ENCODE results near the gene GABBR1.
A peak's percentile ranks its signal among the peaks of the same experiment; 100 is the strongest.

The GABBR1 gene

DNA sequence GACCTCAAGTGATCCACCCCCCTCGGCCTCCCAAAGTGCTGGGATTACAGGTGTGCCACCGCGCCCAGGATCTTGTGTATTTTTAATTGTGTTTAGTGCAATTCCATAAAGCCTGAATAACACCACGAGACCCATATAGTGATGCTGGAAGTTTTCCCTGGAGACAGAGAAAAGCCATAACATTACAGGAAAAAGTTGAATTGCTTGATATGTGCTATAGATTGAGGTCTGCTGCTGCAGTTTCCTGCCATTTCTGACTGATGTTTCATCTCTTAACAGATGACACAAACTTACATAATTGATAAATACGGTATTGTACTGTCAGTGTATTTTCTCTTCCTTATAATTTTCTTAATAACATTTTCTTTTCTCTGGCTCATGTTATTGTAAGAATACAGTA lies 66.1 kb downstream of the GABBR1 start:
- DNase-seq (ENCODE audit: low read depth in 3 of 3) = no peak

DNA sequence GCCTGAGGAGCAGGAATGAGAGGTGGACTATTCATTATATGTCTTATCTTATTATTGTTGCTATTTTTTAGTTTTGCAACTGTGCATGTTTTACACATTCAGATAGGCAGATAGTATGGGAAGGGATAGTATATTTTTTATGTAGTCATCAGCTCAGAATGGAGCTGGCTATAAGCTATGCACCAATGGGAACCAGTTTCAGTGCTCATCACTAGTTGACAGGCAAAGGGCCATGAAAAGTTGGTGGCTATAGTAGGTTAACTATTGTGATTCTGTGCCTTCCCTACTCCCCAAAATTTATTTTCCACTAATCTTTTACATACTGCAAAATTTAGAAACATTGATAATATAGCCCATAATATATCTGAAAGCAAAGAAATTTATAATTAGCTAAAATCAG lies 68.1 kb downstream of the GABBR1 start:
- DNase-seq (ENCODE audit: low read depth in 3 of 3) = no peak

DNA sequence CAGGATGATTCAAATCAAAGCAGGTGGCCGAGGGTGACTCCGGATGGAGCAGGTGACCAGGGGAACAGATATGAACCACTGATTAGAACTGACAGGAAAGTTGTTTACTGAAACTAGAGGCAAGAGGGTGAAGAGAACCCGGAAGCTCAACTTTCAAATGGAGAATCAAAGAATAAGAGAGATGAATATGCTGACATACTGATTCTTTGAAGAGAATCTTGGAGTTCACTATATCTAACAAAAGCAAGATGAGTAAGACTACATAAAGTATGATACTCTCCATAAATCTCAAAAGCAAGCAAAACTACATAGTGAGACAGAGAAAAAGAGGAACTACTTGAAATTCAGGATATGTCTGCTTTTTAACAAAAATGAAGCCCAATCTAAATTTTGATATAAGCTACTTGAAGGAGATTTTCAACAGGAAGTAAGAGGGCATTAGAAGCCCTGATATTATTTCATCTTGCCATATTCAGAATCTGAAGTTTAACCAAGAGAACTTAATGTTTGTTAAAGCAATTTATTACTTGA lies 69.5 kb downstream of the GABBR1 start:
- DNase-seq (ENCODE audit: low read depth in 3 of 3) = no peak

DNA sequence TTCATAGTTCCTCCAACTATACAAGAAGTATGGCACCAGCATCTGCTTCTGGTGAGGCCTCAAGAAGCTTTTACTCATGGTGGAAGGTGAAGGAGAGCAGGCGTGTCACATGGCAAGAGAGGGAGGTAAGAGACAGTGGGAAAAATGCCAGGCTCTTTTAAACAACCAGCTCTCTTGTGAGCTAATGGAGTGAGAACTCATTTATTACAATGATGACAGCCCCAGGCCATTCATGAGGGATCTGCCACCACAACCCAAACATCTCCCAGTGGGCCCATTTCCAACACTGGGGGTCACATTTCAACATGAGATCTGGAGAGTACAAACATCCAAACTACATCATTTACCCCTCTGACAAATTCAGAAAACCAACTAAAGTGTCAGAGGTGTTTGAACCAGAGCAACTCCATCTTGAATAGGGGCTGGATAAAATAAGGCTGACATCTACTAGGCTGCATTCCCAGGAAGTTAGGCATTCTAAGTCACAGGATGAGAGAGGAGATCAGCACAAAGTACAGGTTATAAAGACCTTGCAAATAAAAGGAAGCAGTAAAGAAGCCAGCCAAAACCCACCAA lies 71.3 kb downstream of the GABBR1 start:
- DNase-seq (ENCODE audit: low read depth in 3 of 3) = no peak

DNA sequence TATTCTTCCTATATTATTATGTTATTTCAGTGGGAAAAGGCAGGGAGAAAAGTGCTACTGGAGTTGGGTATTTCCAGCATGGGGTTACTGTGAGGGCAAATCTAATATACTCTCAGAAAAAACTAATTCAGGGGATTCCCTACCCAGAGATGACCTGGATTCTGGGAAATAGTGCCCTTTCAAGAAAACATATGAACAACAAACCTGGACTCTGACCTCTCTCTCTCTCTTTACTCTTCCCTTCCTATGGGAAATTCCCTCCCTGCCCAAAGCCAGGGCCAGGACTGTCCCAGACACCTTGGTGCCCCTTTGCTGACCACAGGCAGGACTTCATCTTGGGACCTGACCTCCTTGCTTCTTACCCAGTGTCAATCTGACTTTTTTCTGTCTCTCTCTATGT lies 71.9 kb downstream of the GABBR1 start:
- DNase-seq (ENCODE audit: low read depth in 3 of 3) = no peak

DNA sequence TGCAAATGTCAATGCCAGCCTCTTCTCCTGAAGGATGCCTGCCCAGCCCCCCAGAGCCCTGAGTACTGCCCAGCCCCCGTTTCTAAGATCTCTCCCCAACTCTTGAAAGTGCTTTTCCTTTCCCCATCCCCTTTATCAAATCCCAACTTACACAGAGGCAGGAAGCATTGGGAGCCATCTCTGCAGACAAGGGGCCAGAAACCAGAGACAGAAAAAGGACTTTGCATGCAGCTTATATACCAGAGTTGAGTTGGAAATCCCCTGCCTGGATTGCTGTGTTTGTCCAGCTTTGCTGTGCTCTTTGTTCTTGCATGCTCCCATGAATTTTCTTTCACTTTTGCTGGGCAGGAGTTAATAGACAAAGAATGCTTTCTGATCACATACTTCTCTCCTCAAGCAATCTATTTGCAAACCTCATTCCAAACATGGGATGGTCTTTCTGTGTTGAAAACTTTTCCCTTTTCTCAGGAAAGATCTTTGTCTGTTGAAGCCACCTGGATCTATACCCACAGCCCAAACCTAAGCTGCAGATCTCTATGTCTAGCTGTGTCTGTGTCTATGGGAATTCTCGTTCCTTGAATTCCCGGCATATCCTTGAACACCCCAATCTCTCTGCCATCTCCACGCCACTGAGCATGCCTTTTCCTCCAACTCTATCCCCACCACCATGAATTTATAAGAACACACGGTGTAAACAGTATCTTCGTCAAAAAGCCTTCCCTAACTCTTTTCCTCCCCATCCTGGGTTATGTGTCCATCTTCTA lies 73.3 kb downstream of the GABBR1 start, which contains the start of gene UBD:
Gene UBD, minus strand, starts transcription at position 209 of the 764 bp plus-strand sequence. Its CDS starts 31 bp downstream, at position 178.
- no peak for DNase-seq (ENCODE audit: low read depth in 3 of 3)

DNA sequence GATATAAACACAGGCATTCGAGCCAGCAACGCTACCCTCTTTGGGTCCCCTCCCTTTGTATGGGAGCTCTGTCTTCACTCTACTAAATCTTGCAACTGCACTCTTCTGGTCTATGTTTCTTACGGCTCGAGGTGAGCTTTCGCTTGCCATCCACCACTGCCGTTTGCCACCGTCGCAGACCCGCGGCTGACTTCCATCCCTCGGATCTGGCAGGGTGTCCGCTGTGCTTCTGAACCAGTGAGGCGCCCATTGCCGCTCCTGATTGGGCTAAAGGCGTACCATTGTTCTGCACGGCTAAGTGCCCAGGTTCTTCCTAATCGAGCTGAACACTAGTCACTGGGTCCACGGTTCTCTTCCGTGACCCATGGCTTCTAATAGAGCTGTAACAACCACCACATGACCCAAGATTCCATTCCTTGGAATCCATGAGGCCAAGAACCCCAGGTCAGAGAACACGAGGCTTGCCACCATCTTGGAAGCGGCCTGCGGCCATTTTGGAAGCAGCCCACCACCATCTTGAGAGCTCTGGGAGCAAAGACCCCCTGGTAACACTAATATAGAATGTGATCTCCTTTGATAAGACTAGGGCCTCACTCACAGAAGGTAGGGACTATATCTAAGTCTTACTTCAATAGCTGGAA lies 74.4 kb downstream of the GABBR1 start:
- DNase-seq (ENCODE audit: low read depth in 3 of 3) = no peak

DNA sequence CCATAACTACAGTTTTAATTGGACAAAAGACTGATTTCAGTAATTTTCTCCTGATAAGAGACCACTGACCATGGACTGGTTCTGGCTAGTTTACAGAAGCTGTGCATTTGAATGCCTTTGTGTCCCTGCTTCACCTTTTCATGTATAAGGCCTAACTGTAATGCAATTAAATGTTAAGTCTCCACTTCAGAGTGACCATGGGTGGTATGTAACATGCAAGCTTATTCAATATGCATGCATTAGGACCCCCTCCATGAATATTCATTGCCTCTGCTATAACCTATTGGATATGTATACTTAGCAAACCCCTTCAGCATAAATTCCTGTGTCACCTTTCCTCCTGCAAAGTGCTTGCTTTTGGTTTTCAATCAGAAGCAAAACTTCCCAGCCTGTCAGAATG lies 75.7 kb downstream of the GABBR1 start:
- no peak for DNase-seq (ENCODE audit: low read depth in 3 of 3)

DNA sequence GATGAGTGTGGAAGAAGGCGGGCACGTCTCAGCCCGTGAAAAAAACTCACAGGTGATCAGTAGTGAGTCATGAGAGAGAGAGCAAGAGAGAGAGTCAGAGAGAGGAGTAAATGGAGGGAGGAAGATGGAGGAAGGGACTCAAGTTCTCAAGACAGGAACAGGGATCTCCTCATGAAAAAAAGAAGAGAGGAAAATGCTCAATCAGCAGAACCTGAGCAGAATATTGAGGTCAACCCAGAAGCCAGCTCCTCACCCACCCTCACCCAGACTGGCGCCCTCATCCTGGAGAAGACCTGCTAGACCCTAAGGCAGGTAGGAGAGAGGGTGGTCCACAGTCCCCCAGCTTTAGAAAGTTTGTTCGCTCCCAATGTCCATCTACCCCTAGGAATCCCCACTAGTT lies 78.2 kb downstream of the GABBR1 start:
- no peak for DNase-seq (ENCODE audit: low read depth in 3 of 3)

DNA sequence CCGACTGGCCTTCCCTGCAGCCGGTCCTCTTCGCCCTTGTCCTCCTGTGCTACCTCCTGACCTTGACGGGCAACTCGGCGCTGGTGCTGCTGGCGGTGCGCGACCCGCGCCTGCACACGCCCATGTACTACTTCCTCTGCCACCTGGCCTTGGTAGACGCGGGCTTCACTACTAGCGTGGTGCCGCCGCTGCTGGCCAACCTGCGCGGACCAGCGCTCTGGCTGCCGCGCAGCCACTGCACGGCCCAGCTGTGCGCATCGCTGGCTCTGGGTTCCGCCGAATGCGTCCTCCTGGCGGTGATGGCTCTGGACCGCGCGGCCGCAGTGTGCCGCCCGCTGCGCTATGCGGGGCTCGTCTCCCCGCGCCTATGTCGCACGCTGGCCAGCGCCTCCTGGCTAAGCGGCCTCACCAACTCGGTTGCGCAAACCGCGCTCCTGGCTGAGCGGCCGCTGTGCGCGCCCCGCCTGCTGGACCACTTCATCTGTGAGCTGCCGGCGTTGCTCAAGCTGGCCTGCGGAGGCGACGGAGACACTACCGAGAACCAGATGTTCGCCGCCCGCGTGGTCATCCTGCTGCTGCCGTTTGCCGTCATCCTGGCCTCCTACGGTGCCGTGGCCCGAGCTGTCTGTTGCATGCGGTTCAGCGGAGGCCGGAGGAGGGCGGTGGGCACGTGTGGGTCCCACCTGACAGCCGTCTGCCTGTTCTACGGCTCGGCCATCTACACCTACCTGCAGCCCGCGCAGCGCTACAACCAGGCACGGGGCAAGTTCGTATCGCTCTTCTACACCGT lies 79.5 kb downstream of the GABBR1 start:
- DNase-seq (ENCODE audit: low read depth in 3 of 3) = peak in 1 of 3 donors; percentile 11

DNA sequence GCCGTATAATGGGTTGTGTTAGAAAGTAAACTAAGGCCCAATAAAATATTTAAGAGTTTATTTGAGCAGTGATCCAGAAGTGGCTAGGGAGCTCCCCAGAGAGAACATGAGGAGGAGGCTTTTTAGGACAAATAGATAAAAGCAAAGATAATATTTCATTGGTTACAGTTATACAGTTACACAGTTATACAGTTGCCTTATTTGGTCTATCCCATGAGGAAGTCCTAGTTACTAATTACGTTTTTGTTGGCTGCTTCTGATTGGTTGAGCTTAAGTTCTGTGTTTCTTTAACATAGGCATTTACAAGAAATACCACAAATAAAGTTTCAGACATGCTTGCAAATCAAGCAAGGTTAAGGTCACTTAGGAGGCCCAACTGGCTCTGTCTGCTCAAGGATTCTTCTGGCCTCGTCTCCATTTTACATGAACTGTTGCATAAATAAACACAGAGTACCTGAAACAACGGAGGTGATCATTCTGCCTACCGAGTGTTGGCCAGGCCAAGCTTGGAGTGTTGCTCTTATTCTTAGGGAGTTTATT lies 80.4 kb downstream of the GABBR1 start:
- no peak for DNase-seq (ENCODE audit: low read depth in 3 of 3)

DNA sequence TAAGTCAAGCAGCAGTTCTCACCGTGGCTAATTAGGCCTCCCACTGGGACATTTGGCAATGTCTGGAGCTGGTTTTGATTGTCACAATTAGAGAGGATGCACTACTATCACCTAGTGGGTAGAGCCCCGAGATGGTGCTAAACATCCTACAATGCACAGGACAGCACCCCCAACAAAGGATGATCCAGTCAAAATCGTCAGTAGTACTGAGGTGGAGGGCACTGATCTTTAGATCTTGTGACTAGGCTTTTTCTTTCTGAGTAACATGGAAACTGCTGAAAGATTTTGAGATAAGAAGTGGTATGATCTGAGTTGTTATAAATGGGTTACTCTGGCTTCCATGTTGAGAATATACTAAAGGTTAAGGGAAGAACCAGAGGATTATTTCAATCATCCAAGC lies 85.4 kb downstream of the GABBR1 start:
- DNase-seq (ENCODE audit: low read depth in 3 of 3) = no peak

DNA sequence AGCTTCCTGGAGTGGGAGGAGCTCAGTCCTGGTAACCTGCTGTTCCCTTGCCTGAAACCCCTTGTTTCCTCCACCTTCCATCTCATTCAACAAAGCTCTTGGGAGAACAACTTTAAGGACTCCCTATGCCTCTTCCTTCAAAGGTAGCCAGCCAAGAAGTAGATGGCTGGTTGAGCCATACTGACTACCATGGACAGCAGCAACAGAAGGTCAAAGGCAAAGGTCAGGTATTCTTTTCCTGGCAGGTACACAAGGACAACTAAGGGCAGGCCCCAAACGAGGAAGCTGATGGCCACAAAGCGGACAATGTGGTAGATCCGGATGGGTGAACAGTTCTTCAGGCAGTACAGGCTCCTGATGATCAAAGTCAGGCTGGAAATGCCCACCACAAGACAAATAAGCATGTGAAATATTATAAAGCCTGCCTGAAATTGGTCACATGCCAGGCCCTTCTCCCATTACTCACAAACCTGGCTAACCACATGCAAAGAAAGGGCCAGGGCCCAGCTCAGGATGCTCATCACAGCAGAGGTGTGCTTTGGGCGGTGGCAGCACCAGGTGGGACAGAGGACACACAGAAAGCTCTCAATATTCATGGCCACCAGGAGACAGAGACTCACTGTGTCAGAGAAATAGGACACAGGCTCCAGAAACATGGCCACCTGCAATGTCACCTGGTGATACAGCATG lies 95.1 kb downstream of the GABBR1 start:
- DNase-seq (ENCODE audit: low read depth in 3 of 3) = no peak

DNA sequence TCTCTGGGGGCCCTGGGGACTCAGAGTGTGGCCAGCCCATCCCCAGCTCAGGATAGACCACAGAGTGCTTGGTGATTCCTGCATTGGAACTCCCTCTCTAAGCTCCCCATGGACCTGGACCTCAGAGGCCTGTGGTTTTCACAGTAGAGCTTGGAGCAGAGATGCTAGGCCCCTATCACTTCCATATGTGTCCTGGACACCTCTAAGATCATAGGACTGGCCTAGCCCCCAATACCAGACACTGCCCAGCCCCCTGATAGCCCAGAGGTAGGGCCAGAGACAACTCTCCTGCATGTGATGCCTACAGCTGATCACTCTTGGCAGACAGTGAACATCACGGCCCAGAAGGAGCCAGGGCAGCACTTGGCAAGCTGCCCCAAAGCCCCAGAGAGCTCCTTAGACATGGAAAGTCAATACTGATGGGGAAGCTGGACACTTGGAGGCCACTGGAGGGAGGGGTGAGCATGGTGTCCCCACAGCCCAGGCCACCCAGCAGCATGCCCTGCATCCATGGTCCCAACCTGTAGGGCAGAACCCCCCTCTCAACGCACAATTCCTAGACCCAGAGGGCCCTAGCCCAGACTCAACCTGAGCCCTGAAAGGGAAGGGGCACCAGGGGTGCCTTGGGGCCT lies 100.5 kb downstream of the GABBR1 start:
- DNase-seq (ENCODE audit: low read depth in 3 of 3) = no peak

DNA sequence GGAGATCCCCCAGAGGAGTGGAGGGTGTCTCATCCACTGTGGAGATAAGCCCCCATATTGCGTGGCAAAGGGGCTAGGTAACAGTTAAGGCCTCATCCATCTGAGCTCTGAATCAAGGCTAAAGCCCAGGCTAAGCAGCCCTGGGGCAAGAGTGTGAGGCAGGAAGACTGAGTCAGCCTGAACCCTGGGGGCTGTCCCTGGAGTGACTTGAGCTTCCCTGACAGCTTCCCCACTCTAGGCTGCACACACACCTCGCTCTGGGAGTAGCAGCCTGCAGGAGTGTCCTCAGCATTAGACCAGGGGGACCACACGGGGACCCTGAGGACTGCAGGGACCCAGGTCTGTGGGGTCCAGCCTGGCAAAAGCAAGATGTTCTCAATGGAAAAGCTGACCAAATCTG lies 101.3 kb downstream of the GABBR1 start:
- peak in 1 of 3 donors; percentile 10 for DNase-seq (ENCODE audit: low read depth in 3 of 3)

DNA sequence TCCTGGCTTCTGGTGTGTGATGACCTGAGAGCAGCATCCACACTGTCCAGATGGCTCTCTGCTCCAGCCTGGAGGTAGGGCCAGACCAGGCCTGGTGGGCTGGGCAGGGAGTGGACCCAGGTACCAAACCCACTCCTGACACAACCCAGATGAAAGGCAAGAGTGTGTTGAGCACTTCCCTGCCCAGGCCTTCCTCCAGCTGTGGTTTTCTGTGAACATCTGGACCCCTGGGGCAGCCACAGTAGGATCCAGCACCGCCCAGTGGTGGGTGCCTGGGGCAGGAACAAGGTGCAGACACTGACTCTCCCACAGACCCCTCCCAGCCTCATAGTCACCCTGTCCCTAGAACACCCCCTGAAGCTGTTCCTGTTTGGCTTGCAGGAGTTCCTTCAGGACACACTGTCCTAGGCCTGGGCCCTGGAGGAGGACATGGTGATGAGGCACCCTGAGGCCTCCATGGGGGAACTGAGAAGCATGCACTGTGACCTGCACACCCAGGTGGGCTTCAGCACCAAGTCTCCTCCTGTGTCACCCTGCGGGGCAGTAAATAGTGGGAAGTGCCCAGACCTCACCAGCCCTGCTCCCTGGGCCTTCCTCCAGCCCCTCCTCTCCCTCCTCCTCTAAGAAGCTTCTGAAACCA lies 102.2 kb downstream of the GABBR1 start:
- no peak for DNase-seq (ENCODE audit: low read depth in 3 of 3)

DNA sequence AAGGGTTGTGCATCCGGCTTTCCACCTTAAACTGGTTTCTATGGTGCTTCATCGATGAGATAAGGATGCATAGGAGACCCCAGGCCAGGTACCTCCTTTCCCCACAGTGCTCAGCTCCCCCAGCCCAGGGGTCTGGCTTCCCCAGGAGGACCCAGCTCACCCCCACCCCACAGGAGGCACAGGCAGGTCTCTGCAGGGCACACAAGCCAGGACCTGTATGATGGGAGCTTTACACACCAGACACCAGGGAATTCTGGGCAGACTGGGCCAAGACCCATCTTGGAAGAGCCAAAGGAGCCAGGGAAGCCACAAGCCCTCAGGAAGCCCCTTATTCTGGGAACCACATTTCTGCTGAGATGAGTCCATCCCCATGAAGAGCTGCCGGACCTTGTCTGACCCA lies 103.0 kb downstream of the GABBR1 start:
- DNase-seq (ENCODE audit: low read depth in 3 of 3) = no peak

DNA sequence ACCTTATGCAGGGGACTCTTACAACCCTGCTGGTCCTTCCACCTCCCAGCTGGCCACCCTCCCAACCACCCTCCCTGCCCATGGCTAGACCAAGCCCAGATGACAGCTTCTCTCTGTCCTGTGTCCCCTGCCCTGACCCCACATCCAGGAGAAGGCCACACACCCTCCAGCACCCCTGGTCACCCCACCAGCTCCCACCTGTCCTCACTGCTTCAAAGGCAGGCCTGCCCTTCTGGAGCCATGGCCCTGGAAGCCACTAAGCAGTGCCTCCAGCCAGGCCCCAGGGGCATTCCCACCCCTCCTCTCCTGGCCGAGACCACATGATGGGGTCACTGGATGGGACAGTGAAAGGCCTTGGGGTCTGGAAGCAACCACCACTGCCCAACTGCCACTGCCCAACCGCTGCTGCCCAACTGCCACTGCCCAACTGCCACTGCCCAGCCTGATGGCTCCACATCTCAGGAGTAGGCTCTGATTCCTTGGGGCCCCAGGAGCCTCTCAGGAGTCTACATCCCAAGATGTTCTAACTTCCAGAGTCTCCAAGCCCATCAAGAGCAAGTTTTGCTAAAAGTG lies 103.9 kb downstream of the GABBR1 start:
- DNase-seq (ENCODE audit: low read depth in 3 of 3) = no peak

DNA sequence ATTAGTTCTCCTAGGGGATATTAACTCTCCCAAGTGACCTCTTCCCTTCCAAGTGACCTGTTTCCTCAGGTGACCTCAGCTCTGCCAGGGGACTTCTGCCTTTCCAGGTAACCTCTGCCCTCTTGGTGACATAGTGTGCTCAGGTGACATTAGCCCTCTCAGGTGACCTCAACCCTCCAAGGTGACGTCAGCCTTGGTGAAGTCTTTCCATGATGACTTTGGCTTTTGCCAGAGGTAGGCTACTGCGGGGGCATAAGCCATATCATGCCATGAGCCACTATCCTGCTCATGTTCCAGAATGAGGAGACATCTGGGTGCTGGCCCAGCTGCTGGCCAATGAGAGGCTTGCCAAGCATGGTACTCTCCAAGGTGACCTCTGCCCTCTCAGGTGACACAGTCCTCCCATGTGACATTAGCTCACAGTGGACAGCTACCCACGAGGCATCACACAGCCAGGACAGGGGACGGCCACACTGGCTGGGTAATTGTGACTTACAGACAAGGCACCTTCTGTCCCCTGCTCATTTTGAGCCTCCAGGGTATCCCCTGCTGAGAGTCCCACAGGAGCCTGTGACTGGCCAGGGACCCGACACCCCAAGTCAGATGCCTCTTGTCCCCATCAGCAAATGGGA lies 104.6 kb downstream of the GABBR1 start:
- DNase-seq (ENCODE audit: low read depth in 3 of 3) = no peak
